OCI-LY3 (cell line): ENCODE data around the gene DEPDC5.

ENCODE experiments used
- CTCF ChIP-seq: fragments of 200-600, 300-600 bp; sonication (generic); IDR thresholded peaks from 2 replicates; pipeline ENCODE4 v1.5.1; 2014; ENCODE audit warnings: antibody characterized with exemption, low read length, low read depth
- EZH2phosphoT487 ChIP-seq: fragments of 200-600 bp; shearing (Covaris generic); IDR thresholded peaks from 2 replicates; pipeline ENCODE4 v1.6.1; 2018; ENCODE audit warnings: antibody characterized with exemption, mixed run types, low read depth

- TF ChIP-seq CTCF: no peak
- no peak for TF ChIP-seq EZH2phosphoT487
These were observed 147.7 kb downstream of the DEPDC5 start for GRCh38 chr22:31901388-31902137.
